ENCODE measurements around the gene SPSB2. TPM values are rescaled to one million over a fixed set of nuclear protein-coding genes. Genes with fewer than 3 reads are reported as not detected.

SPSB2 gene
- total and polyA plus RNA-seq, 2 donors from 2014 or later = 19.0 to 21.3 TPM

Other genes with a start within 250 kb of the SPSB2 start
- 4.9 TPM for gene LPAR5, start 237.3 kb downstream of the SPSB2 start, total RNA-seq
- 0.97 TPM for gene LPAR5, start 237.3 kb downstream of the SPSB2 start, polyA plus RNA-seq (ENCODE audit: insufficient read depth, low read depth, low replicate concordance)
- 3.4 TPM for gene ACRBP, start 225.9 kb downstream of the SPSB2 start, total RNA-seq
- gene ACRBP, start 225.9 kb downstream of the SPSB2 start, polyA plus RNA-seq (ENCODE audit: insufficient read depth, low read depth, low replicate concordance) = 2.1 TPM
- 42.6 TPM for gene ING4, start 210.2 kb downstream of the SPSB2 start, total RNA-seq
- gene ING4, start 210.2 kb downstream of the SPSB2 start, polyA plus RNA-seq (ENCODE audit: insufficient read depth, low read depth, low replicate concordance) = 56.0 TPM
- gene ZNF384, start 183.9 kb downstream of the SPSB2 start, total RNA-seq = 51.6 TPM
- gene ZNF384, start 183.9 kb downstream of the SPSB2 start, polyA plus RNA-seq (ENCODE audit: insufficient read depth, low read depth, low replicate concordance) = 19.7 TPM
- 0.63 TPM for gene PIANP, start 172.5 kb downstream of the SPSB2 start, total RNA-seq
- 0.45 TPM for gene PIANP, start 172.5 kb downstream of the SPSB2 start, polyA plus RNA-seq (ENCODE audit: insufficient read depth, low read depth, low replicate concordance)
- 71.9 TPM for gene COPS7A, start 149.3 kb downstream of the SPSB2 start, total RNA-seq
- gene COPS7A, start 149.3 kb downstream of the SPSB2 start, polyA plus RNA-seq (ENCODE audit: insufficient read depth, low read depth, low replicate concordance) = 94.1 TPM
- 141 TPM for gene MLF2, start 120.2 kb downstream of the SPSB2 start, total RNA-seq
- 289 TPM for gene MLF2, start 120.2 kb downstream of the SPSB2 start, polyA plus RNA-seq (ENCODE audit: insufficient read depth, low read depth, low replicate concordance)
- gene PTMS, start 106.9 kb downstream of the SPSB2 start, total RNA-seq = 269 TPM
- gene PTMS, start 106.9 kb downstream of the SPSB2 start, polyA plus RNA-seq (ENCODE audit: insufficient read depth, low read depth, low replicate concordance) = 590 TPM
- 1.3 TPM for gene LAG3, start 100.8 kb downstream of the SPSB2 start, total RNA-seq
- gene LAG3, start 100.8 kb downstream of the SPSB2 start, polyA plus RNA-seq (ENCODE audit: insufficient read depth, low read depth, low replicate concordance) = not detected
- gene CD4, start 83.8 kb downstream of the SPSB2 start, total RNA-seq = 38.1 TPM
- 12.2 TPM for gene CD4, start 83.8 kb downstream of the SPSB2 start, polyA plus RNA-seq (ENCODE audit: insufficient read depth, low read depth, low replicate concordance)
- gene GPR162, start 51.5 kb downstream of the SPSB2 start, total RNA-seq = 5.0 TPM
- gene GPR162, start 51.5 kb downstream of the SPSB2 start, polyA plus RNA-seq (ENCODE audit: insufficient read depth, low read depth, low replicate concordance) = 9.8 TPM
- gene P3H3, start 44.9 kb downstream of the SPSB2 start, total RNA-seq = 17.0 TPM
- 18.5 TPM for gene P3H3, start 44.9 kb downstream of the SPSB2 start, polyA plus RNA-seq (ENCODE audit: insufficient read depth, low read depth, low replicate concordance)
- gene GNB3, start 32.4 kb downstream of the SPSB2 start, total RNA-seq = 2.6 TPM
- gene GNB3, start 32.4 kb downstream of the SPSB2 start, polyA plus RNA-seq (ENCODE audit: insufficient read depth, low read depth, low replicate concordance) = 1.4 TPM
- gene CDCA3, start 22.0 kb downstream of the SPSB2 start, total RNA-seq = 1.3 TPM
- gene CDCA3, start 22.0 kb downstream of the SPSB2 start, polyA plus RNA-seq (ENCODE audit: insufficient read depth, low read depth, low replicate concordance) = 2.1 TPM
- 75.5 TPM for gene USP5, start 21.2 kb downstream of the SPSB2 start, total RNA-seq
- 52.3 TPM for gene USP5, start 21.2 kb downstream of the SPSB2 start, polyA plus RNA-seq (ENCODE audit: insufficient read depth, low read depth, low replicate concordance)
- 437 TPM for gene TPI1, start 5.8 kb downstream of the SPSB2 start, total RNA-seq
- gene TPI1, start 5.8 kb downstream of the SPSB2 start, polyA plus RNA-seq (ENCODE audit: insufficient read depth, low read depth, low replicate concordance) = 1,220 TPM
- gene LRRC23, start 31.5 kb upstream of the SPSB2 start, total RNA-seq = 16.6 TPM
- 19.7 TPM for gene LRRC23, start 31.5 kb upstream of the SPSB2 start, polyA plus RNA-seq (ENCODE audit: insufficient read depth, low read depth, low replicate concordance)
- gene ENO2, start 41.3 kb upstream of the SPSB2 start, total RNA-seq = 35.7 TPM
- 10.3 TPM for gene ENO2, start 41.3 kb upstream of the SPSB2 start, polyA plus RNA-seq (ENCODE audit: insufficient read depth, low read depth, low replicate concordance)
- 119 TPM for gene ATN1, start 54.7 kb upstream of the SPSB2 start, total RNA-seq
- gene ATN1, start 54.7 kb upstream of the SPSB2 start, polyA plus RNA-seq (ENCODE audit: insufficient read depth, low read depth, low replicate concordance) = 34.2 TPM
- gene RNU7-1, start 70.5 kb upstream of the SPSB2 start, total RNA-seq = not detected
- gene RNU7-1, start 70.5 kb upstream of the SPSB2 start, polyA plus RNA-seq (ENCODE audit: insufficient read depth, low read depth, low replicate concordance) = not detected
- gene C12orf57, start 70.7 kb upstream of the SPSB2 start, total RNA-seq = 175 TPM
- 336 TPM for gene C12orf57, start 70.7 kb upstream of the SPSB2 start, polyA plus RNA-seq (ENCODE audit: insufficient read depth, low read depth, low replicate concordance)
- 70.8 TPM for gene PTPN6, start 78.1 kb upstream of the SPSB2 start, total RNA-seq
- 38.0 TPM for gene PTPN6, start 78.1 kb upstream of the SPSB2 start, polyA plus RNA-seq (ENCODE audit: insufficient read depth, low read depth, low replicate concordance)
- gene PHB2, start 97.4 kb upstream of the SPSB2 start, total RNA-seq = 141 TPM
- gene PHB2, start 97.4 kb upstream of the SPSB2 start, polyA plus RNA-seq (ENCODE audit: insufficient read depth, low read depth, low replicate concordance) = 222 TPM
- gene EMG1, start 97.6 kb upstream of the SPSB2 start, total RNA-seq = 50.3 TPM
- 74.3 TPM for gene EMG1, start 97.6 kb upstream of the SPSB2 start, polyA plus RNA-seq (ENCODE audit: insufficient read depth, low read depth, low replicate concordance)
- gene LPCAT3, start 145.2 kb upstream of the SPSB2 start, total RNA-seq = 77.8 TPM
- gene LPCAT3, start 145.2 kb upstream of the SPSB2 start, polyA plus RNA-seq (ENCODE audit: insufficient read depth, low read depth, low replicate concordance) = 59.2 TPM
- 402 TPM for gene C1S, start 187.4 kb upstream of the SPSB2 start, total RNA-seq
- gene C1S, start 187.4 kb upstream of the SPSB2 start, polyA plus RNA-seq (ENCODE audit: insufficient read depth, low read depth, low replicate concordance) = 81.2 TPM
- gene C1R, start 219.1 kb upstream of the SPSB2 start, total RNA-seq = 514 TPM
- 183 TPM for gene C1R, start 219.1 kb upstream of the SPSB2 start, polyA plus RNA-seq (ENCODE audit: insufficient read depth, low read depth, low replicate concordance)
- 147 TPM for gene C1RL, start 235.9 kb upstream of the SPSB2 start, total RNA-seq
- gene C1RL, start 235.9 kb upstream of the SPSB2 start, polyA plus RNA-seq (ENCODE audit: insufficient read depth, low read depth, low replicate concordance) = 25.2 TPM